DND-41 (cell line): ENCODE data around the gene FMNL3.

Experiments
- ATAC-seq: fragments of 200-7000 bp; cut with Tn5 transposase; 3 replicates; pipeline ENCODE4 v1.9.1; 2021; ENCODE audit warnings: low read depth; ENCODE audit not compliant: insufficient read depth
- DNase-seq: peaks from one replicate; pipeline ENCODE4 v3.0.0-alpha.2; 2020
- H2AFZ ChIP-seq: 2 replicates; pipeline ENCODE4 v1.6.0; 2012; ENCODE audit warnings: low read depth, low read length
- H3K27ac ChIP-seq: 2 replicates; pipeline ENCODE4 v1.5.1; 2012; ENCODE audit warnings: low read length, inconsistent platforms
- H3K27me3 ChIP-seq: fragments of 200-600 bp; sonication (generic); 2 replicates; pipeline ENCODE4 v1.6.0; 2012; ENCODE audit warnings: low read length, mild to moderate bottlenecking, inconsistent platforms; ENCODE audit not compliant: insufficient read depth, poor library complexity
- H3K36me3 ChIP-seq: 2 replicates; pipeline ENCODE4 v1.5.1; 2012; ENCODE audit warnings: low read length, inconsistent platforms; ENCODE audit not compliant: insufficient read depth
- H3K4me1 ChIP-seq: 2 replicates; pipeline ENCODE4 v1.5.1; 2012; ENCODE audit warnings: mild to moderate bottlenecking, low read length; ENCODE audit not compliant: insufficient read depth
- H3K4me2 ChIP-seq: 2 replicates; pipeline ENCODE4 v1.6.0; 2012; ENCODE audit warnings: mild to moderate bottlenecking, moderate library complexity, low read length, inconsistent platforms; ENCODE audit not compliant: insufficient read depth
- H3K4me3 ChIP-seq, 2 experiments: fragments of 200-600 bp in 1 of 2; shearing (Covaris generic) in 1 of 2; 2 replicates each; pipeline ENCODE4 v1.5.1; 2012 to 2016; ENCODE audit warnings: inconsistent platforms in 2 of 2, low read length in 2 of 2, mild to moderate bottlenecking in 2 of 2, low read depth in 1 of 2, moderate library complexity in 1 of 2
- H3K79me2 ChIP-seq: 2 replicates; pipeline ENCODE4 v1.6.0; 2012; ENCODE audit warnings: low read length, inconsistent platforms; ENCODE audit not compliant: insufficient read depth
- H3K9ac ChIP-seq: 2 replicates; pipeline ENCODE4 v1.6.0; 2012; ENCODE audit warnings: low read depth, mild to moderate bottlenecking, inconsistent platforms, low read length, moderate library complexity
- H3K9me3 ChIP-seq: 2 replicates; pipeline ENCODE4 v1.5.1; 2012; ENCODE audit warnings: low read length, moderate library complexity, mild to moderate bottlenecking, inconsistent platforms; ENCODE audit not compliant: insufficient read depth, severe bottlenecking
- H4K20me1 ChIP-seq: 2 replicates; pipeline ENCODE4 v1.6.0; 2012; ENCODE audit warnings: low read length; ENCODE audit not compliant: insufficient read depth
- EZH2 ChIP-seq: IDR thresholded peaks from 3 replicates; pipeline ENCODE4 v1.6.1; 2012; ENCODE audit warnings: borderline replicate concordance, low read depth, mild to moderate bottlenecking, moderate library complexity, low read length, inconsistent platforms; ENCODE audit not compliant: severe bottlenecking
- TF ChIP-seq, protein P1 (sequence below): IDR thresholded peaks from 2 replicates; pipeline ENCODE4 v1.5.1; 2012; ENCODE audit warnings: borderline replicate concordance, low read length, moderate library complexity, mild to moderate bottlenecking; ENCODE audit not compliant: poor library complexity, severe bottlenecking; ENCODE audit errors: extremely low read depth

FMNL3 gene

DNA sequence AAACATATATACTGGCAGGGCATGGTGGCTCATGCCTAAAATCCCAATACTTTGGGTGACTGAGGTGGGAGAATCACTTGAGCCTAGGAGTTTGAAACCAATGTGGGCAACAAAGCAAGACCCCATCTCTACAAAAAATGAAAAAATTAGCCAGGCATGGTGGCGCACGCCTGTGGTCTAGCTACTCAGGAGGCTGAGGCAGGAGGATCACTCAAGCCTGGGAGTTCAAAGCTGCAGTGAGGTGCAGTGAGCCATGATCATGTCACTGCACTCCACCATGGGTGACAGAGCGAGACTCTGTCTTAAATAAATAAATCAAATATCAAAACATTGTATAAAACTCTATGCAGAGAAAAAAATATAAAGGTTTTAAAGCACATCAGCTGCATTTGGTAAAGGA is 5.2 kb downstream of the FMNL3 start:
- Histone ChIP-seq H3K9ac (no peak overlapping the region), H3K36me3 (no peaks in the 10 kb centered on the region), H3K79me2 (peaks cover 65% of the 10 kb centered on the region), H3K4me2 (no peak overlapping the region), H3K4me3 (no peak overlapping the region), H3K27me3 (no peaks in the 10 kb centered on the region), H2AFZ (no peak overlapping the region), H3K27ac (no peak overlapping the region), H3K9me3 (no peaks in the 10 kb centered on the region), H3K4me1 (peaks cover 55% of the 10 kb centered on the region), H4K20me1 (peaks cover 8% of the 10 kb centered on the region; the same call in 1 of the 2 replicates)
- TF ChIP-seq EZH2: no peak
- TF ChIP-seq, protein P1, sequence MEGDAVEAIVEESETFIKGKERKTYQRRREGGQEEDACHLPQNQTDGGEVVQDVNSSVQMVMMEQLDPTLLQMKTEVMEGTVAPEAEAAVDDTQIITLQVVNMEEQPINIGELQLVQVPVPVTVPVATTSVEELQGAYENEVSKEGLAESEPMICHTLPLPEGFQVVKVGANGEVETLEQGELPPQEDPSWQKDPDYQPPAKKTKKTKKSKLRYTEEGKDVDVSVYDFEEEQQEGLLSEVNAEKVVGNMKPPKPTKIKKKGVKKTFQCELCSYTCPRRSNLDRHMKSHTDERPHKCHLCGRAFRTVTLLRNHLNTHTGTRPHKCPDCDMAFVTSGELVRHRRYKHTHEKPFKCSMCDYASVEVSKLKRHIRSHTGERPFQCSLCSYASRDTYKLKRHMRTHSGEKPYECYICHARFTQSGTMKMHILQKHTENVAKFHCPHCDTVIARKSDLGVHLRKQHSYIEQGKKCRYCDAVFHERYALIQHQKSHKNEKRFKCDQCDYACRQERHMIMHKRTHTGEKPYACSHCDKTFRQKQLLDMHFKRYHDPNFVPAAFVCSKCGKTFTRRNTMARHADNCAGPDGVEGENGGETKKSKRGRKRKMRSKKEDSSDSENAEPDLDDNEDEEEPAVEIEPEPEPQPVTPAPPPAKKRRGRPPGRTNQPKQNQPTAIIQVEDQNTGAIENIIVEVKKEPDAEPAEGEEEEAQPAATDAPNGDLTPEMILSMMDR: no peak
- DNase-seq (peak; percentile 25), ATAC-seq (no peak)

DNA sequence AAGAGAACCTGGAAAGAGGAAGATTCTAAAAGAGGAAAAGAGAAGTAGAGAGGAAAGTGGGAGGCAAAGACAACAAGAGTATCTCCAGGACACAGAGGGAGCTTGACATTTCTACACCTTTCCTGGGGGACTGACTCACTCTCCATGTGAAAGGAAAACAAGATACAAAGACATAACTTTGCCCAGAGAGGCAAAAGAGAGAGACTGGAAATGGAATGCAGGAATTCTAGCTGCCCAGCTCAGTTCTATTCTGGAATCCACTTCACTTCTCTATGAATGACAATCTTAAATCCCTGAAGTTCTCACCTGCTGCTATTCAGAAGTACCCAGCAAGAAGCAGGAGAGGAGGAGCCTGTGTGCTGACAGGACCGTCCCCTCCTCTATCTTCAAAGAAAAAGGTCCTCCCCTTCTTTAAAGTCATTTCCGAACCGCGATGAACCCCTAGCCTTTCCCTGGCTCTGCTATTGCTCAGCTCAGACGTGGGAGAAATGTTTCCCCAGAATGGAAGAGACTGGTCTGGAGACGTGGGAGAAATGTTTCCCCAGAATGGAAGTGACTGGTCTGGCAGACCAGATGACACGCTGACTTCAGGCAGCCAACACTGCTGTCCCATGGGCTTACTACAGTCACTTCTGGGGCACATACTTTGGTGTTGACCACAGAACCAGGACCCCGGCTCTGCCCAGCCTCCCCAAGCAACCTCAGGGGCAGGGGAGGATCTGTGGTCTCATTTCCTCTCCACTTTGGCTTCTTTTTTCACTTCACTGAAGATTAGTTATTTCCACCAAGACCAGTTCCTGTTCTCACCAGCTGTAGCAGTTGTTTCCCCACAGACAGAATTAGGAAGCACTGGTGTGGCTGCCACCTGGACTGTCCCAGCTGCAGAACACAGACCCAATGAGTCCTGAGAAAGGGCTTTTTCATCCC is 8.3 kb downstream of the FMNL3 start:
- ATAC-seq: peak; percentile 85
- Histone ChIP-seq H4K20me1 (peaks cover 8% of the 10 kb centered on the region; the same call in 1 of the 2 replicates), H3K27ac (peak overlapping the region; percentile 73), H3K27me3 (no peaks in the 10 kb centered on the region), H3K9ac (peak overlapping the region; percentile 15; the same call in 1 of the 2 replicates), H2AFZ (no peak overlapping the region), H3K4me1 (peaks cover 35% of the 10 kb centered on the region), H3K36me3 (no peaks in the 10 kb centered on the region), H3K4me2 (peak overlapping the region; percentile 56), H3K9me3 (no peaks in the 10 kb centered on the region), H3K79me2 (peaks cover 45% of the 10 kb centered on the region), H3K4me3 (no peak overlapping the region; a peak in 1 of 4 replicates)
- DNase-seq: peak; percentile 72
- TF ChIP-seq EZH2: no peak
- TF ChIP-seq, protein P1: no peak

DNA sequence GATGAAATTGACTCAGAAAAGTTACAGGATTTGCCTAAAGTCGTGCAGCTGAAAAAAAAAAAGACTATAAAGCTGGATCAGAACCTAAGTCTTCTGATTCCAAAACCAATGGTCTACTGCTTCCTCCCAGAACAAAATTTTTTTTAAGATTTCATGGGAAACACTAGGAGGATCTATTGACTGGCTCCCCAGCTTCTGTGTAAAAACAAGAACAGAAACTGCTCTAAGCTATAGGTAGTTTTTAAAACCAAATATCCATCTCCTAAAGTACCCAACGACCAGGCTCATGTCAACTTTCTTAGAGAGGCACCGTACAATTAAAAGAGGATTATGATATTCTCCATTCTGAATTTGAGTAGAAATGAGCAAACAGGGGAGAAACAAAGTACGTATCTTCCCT is 9.4 kb downstream of the FMNL3 start:
- peaks cover 34% of the 10 kb centered on the region for H3K79me2 ChIP-seq
- no peaks in the 10 kb centered on the region for H3K36me3 ChIP-seq
- H3K27ac ChIP-seq: no peak overlapping the region
- no peaks in the 10 kb centered on the region for H3K27me3 ChIP-seq
- H3K4me3 ChIP-seq: no peak overlapping the region
- H3K4me1 ChIP-seq: peaks cover 31% of the 10 kb centered on the region
- DNase-seq (no peak), ATAC-seq (no peak)
- H3K9ac ChIP-seq: no peak overlapping the region
- no peaks in the 10 kb centered on the region for H3K9me3 ChIP-seq
- no peak overlapping the region for H2AFZ ChIP-seq
- no peaks in the 10 kb centered on the region; the same call in 1 of the 2 replicates for H4K20me1 ChIP-seq
- no peak for TF ChIP-seq EZH2
- TF ChIP-seq, protein P1: no peak
- no peak overlapping the region for H3K4me2 ChIP-seq
